Measurements from ENCODE around the gene PPP1R14D.

Gene PPP1R14D

DNA sequence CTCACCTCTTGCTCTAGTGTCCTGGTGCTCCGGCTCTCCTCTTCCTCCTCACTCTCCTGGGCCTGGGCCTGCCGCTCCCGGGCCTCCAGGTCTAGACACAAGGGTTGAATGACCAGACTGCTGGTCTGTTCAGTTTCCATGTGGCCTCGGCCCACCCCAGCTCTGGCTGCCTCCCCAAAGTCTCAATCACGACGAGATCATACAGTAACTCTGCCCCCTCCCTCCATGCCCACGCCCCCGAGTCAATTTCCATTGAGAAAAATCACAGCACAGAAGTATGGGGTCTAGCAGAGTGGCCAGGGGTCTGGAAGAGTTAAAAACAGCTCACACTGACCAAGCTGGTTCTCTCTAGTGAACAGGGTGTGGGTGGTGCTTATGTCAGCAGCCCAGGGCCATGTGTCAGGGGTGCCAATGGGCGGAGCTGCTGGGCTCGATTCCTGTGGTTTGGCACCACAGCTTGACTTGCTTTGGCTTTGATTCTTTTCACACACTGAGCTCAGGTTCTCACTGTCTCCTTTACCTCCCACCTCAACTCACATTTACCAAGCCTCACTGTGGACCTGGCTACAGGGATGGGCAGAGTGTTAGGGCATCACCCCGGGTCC is 51.9 kb downstream of the PPP1R14D start:
- Histone ChIP-seq H3K36me3 (peaks cover 77% of the 10 kb centered on the region), H3K27ac (no peak overlapping the region), H3K9me3 (no peaks in the 10 kb centered on the region), H3K4me3 (ENCODE audit: low read depth in 1 of 2, low read length in 1 of 2) (no peak overlapping the region), H3K4me1 (ENCODE audit: control insufficient read depth in 1 of 2, insufficient read depth in 1 of 2, low read depth in 1 of 2, low read length in 1 of 2) (no peaks in the 10 kb centered on the region), H3K27me3 (no peaks in the 10 kb centered on the region)
- TF ChIP-seq, protein P1, sequence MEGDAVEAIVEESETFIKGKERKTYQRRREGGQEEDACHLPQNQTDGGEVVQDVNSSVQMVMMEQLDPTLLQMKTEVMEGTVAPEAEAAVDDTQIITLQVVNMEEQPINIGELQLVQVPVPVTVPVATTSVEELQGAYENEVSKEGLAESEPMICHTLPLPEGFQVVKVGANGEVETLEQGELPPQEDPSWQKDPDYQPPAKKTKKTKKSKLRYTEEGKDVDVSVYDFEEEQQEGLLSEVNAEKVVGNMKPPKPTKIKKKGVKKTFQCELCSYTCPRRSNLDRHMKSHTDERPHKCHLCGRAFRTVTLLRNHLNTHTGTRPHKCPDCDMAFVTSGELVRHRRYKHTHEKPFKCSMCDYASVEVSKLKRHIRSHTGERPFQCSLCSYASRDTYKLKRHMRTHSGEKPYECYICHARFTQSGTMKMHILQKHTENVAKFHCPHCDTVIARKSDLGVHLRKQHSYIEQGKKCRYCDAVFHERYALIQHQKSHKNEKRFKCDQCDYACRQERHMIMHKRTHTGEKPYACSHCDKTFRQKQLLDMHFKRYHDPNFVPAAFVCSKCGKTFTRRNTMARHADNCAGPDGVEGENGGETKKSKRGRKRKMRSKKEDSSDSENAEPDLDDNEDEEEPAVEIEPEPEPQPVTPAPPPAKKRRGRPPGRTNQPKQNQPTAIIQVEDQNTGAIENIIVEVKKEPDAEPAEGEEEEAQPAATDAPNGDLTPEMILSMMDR (IDR thresholded peaks at IDR 0.05) = no peak

DNA sequence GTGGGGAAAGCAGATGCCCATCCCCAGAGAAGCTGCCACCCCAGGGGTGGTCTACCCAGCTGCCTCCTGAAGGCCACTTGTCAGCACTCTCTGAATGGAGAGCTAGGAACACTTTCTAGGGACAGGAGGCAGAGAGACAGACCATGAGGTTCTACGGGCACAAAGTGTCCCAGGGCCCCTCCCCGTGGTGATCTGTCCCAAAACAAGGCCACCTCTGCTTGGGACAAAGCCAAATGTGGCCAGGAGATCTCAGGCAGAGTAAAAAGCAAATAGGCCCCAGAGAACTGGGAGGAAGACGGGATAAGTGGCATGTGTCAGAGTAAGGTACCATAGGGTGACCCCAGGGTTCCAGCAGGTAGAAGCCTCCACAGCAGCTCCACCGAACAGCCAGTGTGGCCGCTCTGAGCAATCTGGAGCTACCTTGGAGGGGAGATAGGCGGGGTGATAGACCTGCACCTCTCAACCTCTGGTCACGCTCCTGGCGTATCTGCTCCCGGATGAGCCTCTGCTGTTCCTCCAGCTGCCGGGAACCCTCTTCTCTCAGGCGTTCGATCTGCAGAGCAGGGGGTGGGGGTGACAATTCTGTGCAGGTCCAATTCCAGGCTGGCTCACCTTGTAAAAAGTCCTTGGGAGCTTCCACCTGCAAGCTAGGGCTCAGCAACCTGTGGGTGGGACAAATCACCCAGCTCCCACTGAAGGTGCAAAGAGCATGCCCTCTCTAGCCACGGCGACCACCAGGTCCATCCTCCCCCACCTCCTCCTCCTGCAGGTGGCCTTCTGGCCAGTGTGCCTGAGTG is 52.6 kb downstream of the PPP1R14D start:
- no peaks in the 10 kb centered on the region for H3K4me1 ChIP-seq (ENCODE audit: control insufficient read depth in 1 of 2, insufficient read depth in 1 of 2, low read depth in 1 of 2, low read length in 1 of 2)
- TF ChIP-seq, protein P1 (IDR thresholded peaks at IDR 0.05) = no peak
- H3K4me3 ChIP-seq (ENCODE audit: low read depth in 1 of 2, low read length in 1 of 2) = no peak overlapping the region
- no peaks in the 10 kb centered on the region for H3K27me3 ChIP-seq
- peaks cover 83% of the 10 kb centered on the region for H3K36me3 ChIP-seq
- H3K9me3 ChIP-seq = no peaks in the 10 kb centered on the region
- no peak overlapping the region for H3K27ac ChIP-seq

DNA sequence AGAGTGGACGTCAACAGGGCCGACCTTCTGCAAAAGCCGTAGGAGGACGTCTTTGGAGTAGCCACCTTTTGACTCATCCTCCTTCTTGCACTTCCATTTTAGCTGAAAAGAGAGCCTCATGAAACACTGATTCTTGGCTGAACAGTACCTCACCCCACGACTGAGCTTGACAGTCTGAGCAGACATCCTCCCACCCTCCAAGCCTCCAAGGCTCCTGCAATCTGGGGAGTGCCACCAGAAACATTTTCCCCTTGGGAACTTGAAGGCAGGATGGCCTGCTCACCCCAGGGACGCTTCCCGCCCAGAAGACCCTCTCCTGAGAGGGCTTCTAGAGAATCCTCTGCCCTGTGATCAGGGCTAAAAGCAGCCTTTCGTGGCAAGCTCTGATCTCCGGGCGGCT is 53.5 kb downstream of the PPP1R14D start:
- peaks cover under 1 to 1% of the 10 kb centered on the region in 2 experiments for H3K4me1 ChIP-seq (ENCODE audit: control insufficient read depth in 1 of 2, insufficient read depth in 1 of 2, low read depth in 1 of 2, low read length in 1 of 2)
- TF ChIP-seq, protein P1 (IDR thresholded peaks at IDR 0.05) = no peak
- H3K27me3 ChIP-seq = no peaks in the 10 kb centered on the region
- peaks cover 90% of the 10 kb centered on the region for H3K36me3 ChIP-seq
- no peak overlapping the region for H3K4me3 ChIP-seq (ENCODE audit: low read depth in 1 of 2, low read length in 1 of 2)
- H3K9me3 ChIP-seq = no peaks in the 10 kb centered on the region
- H3K27ac ChIP-seq = no peak overlapping the region

DNA sequence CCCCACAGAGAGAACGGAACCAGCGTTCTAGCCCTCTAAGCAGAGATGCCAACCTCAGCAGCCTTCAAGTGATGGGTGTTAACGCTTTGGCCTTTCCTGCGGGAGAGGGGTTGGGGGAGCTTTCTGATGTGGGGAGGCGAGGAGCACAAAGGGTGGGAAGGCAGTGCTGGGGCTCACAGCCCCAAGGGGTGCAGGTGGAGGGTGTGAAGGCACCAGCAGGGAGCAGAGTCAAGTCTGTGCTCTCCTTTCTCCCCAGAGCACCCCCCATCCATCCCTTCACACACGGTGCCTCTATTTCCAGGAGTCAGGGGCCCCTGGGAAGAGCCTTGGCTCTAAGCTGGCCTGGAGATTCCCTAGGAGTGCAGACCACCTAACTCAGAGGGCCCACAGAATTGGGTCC is 54.6 kb downstream of the PPP1R14D start:
- peaks cover 83% of the 10 kb centered on the region for H3K36me3 ChIP-seq
- TF ChIP-seq, protein P1 (IDR thresholded peaks at IDR 0.05) = no peak
- H3K4me1 ChIP-seq (ENCODE audit: control insufficient read depth in 1 of 2, insufficient read depth in 1 of 2, low read depth in 1 of 2, low read length in 1 of 2) = peaks cover 11 to 12% of the 10 kb centered on the region in 2 experiments

DNA sequence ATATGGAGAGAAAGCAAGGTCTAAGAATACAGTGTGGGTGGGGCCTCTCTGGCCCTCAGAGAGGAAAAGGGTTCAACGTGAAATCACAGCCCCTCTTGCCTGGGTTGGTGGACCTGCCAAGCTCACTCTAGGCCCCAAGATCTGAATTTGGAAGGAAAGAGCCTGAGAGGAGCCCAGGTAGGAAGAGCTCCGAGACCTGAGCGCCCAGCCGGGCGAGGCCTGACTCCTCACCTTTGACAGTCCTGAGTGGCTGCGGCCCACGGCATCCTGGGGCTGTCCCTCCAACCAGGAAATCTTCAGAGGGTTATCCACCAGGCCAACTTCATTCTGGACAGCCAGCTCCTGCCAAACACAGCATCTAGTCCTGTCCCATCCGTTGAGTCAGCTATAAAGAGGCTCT is 55.0 kb downstream of the PPP1R14D start:
- H3K27ac ChIP-seq = no peak overlapping the region
- no peak overlapping the region for H3K4me3 ChIP-seq (ENCODE audit: low read depth in 1 of 2, low read length in 1 of 2)
- no peaks in the 10 kb centered on the region for H3K27me3 ChIP-seq
- TF ChIP-seq, protein P1 (IDR thresholded peaks at IDR 0.05) = no peak
- H3K36me3 ChIP-seq = peaks cover 79% of the 10 kb centered on the region
- H3K4me1 ChIP-seq (ENCODE audit: control insufficient read depth in 1 of 2, insufficient read depth in 1 of 2, low read depth in 1 of 2, low read length in 1 of 2) = peaks cover 16% of the 10 kb centered on the region in 2 experiments
- no peaks in the 10 kb centered on the region for H3K9me3 ChIP-seq

More for the DNA sequence above, 54.6 kb downstream of the PPP1R14D start:
- Histone ChIP-seq H3K27ac (no peak overlapping the region), H3K27me3 (no peaks in the 10 kb centered on the region), H3K4me3 (ENCODE audit: low read depth in 1 of 2, low read length in 1 of 2) (no peak overlapping the region), H3K9me3 (no peaks in the 10 kb centered on the region)
